Natural killer cell (primary cell): ENCODE measurements around the gene TTC7B. TPM values are rescaled to one million over a fixed set of nuclear protein-coding genes. Genes with fewer than 3 reads are reported as not detected.

Experiments used
- ATAC-seq, 3 donors: fragments of 150-1000 bp in 2 of 3; fragments of 200-7000 bp in 1 of 3; cut with Tn5 transposase; 1 replicate in 1 of 3; 2 replicates in 2 of 3; pipeline ENCODE4 v1.10.0; 2021; ENCODE audit warnings: mild to moderate bottlenecking in 2 of 3, moderate library complexity in 2 of 3
- DNase-seq, 2 donors: peaks; one replicate each; pipeline versions ENCODE4 v3.0.0 to v3.0.0-alpha.2; 2013 to 2021; ENCODE audit warnings: mixed read lengths in 1 of 2
- H3K27ac ChIP-seq: one replicate; pipeline ENCODE4 v1.5.1; 2013; ENCODE audit warnings: mild to moderate bottlenecking, low read length
- H3K27me3 ChIP-seq: one replicate; pipeline ENCODE4 v1.6.1; 2013; ENCODE audit warnings: low read length; ENCODE audit not compliant: control insufficient read depth, insufficient read depth
- H3K36me3 ChIP-seq: one replicate; pipeline ENCODE4 v1.6.1; 2013; ENCODE audit warnings: low read length; ENCODE audit not compliant: control insufficient read depth, insufficient read depth
- H3K4me1 ChIP-seq: one replicate; pipeline ENCODE4 v1.6.1; 2013; ENCODE audit warnings: low read length; ENCODE audit not compliant: control insufficient read depth, insufficient read depth
- H3K4me3 ChIP-seq: one replicate; pipeline ENCODE4 v1.5.1; 2013; ENCODE audit warnings: low read length
- H3K9me3 ChIP-seq: one replicate; pipeline ENCODE4 v1.6.1; 2013; ENCODE audit warnings: low read length; ENCODE audit not compliant: control insufficient read depth, insufficient read depth
- H3K27ac Mint-ChIP-seq, 2 donors: one replicate each; pipeline ENCODE4 v1.8.0; 2022; ENCODE audit warnings: mild to moderate bottlenecking in 2 of 2, mixed read lengths in 2 of 2, moderate library complexity in 1 of 2
- H3K27me3 Mint-ChIP-seq, 2 donors: one replicate each; pipeline ENCODE4 v1.8.0; 2022; ENCODE audit warnings: low read depth in 2 of 2, mixed read lengths in 2 of 2
- H3K36me3 Mint-ChIP-seq: one replicate; pipeline ENCODE4 v1.8.0; 2022; ENCODE audit warnings: mixed read lengths
- H3K4me1 Mint-ChIP-seq, 2 donors: one replicate each; pipeline ENCODE4 v1.8.0; 2022; ENCODE audit warnings: mixed read lengths in 2 of 2
- H3K4me3 Mint-ChIP-seq: one replicate; pipeline ENCODE4 v1.8.0; 2022; ENCODE audit warnings: mild to moderate bottlenecking, moderate library complexity, mixed read lengths
- H3K9me3 Mint-ChIP-seq, 2 donors: one replicate each; pipeline ENCODE4 v1.8.0; 2022; ENCODE audit warnings: mixed read lengths in 2 of 2
- WGBS: methylation state at CpG from one replicate; pipeline ENCODE4 v1.1.7; 2013; ENCODE audit warnings: missing lambda C conversion rate; ENCODE audit not compliant: insufficient coverage; 5-methylcytosine and 5-hydroxymethylcytosine counted together
- intact Hi-C: fragments of 100-400 bp; cut with micrococcal nuclease; formaldehyde crosslinking; loops from one replicate; pipeline ENCODE4 v1.14.2; 2022
- total RNA-seq, 4 donors: library from RNA; stranded (reverse); fragments of 120-200 nt in 1 of 4; gene quantifications; one replicate each; pipeline versions ENCODE4 v1.2.3 to v1.2.4, GENCODE V29; 2013 to 2022
- TF ChIP-seq, protein P1 (sequence below): fragments of 200-600 bp; IDR thresholded peaks from one replicate; pipeline ENCODE4 v1.8.0; 2022; ENCODE audit warnings: antibody characterized with exemption

TTC7B gene
- total RNA-seq, 3 donors from 2014 or later (not counting 1 experiment from before 2014, with no cell fraction given) = 1.7 to 17.2 (median 5.9) TPM

- Mint-ChIP-seq H3K9me3 (no peaks in the 10 kb centered on the region), H3K27me3 (no peaks in the 10 kb centered on the region), H3K36me3 (no peaks in the 10 kb centered on the region), H3K4me1 (no peaks in the 10 kb centered on the region), H3K4me3 (no peak overlapping the region), H3K27ac (no peak overlapping the region)
- TF ChIP-seq, protein P1, sequence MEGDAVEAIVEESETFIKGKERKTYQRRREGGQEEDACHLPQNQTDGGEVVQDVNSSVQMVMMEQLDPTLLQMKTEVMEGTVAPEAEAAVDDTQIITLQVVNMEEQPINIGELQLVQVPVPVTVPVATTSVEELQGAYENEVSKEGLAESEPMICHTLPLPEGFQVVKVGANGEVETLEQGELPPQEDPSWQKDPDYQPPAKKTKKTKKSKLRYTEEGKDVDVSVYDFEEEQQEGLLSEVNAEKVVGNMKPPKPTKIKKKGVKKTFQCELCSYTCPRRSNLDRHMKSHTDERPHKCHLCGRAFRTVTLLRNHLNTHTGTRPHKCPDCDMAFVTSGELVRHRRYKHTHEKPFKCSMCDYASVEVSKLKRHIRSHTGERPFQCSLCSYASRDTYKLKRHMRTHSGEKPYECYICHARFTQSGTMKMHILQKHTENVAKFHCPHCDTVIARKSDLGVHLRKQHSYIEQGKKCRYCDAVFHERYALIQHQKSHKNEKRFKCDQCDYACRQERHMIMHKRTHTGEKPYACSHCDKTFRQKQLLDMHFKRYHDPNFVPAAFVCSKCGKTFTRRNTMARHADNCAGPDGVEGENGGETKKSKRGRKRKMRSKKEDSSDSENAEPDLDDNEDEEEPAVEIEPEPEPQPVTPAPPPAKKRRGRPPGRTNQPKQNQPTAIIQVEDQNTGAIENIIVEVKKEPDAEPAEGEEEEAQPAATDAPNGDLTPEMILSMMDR = no peak
- H3K9me3 ChIP-seq = no peaks in the 10 kb centered on the region
- H3K4me3 ChIP-seq = no peak overlapping the region
- no peaks in the 10 kb centered on the region for H3K27me3 ChIP-seq
- H3K27ac ChIP-seq = no peak overlapping the region
- 91% methylated on average over 10 of the region's 10 CpGs for WGBS
- intact Hi-C loops = no loop called here
- no peaks in the 10 kb centered on the region for H3K4me1 ChIP-seq
- no peak for DNase-seq
- H3K36me3 ChIP-seq = no peaks in the 10 kb centered on the region
- no peak for ATAC-seq
These were observed 228.3 kb downstream of the TTC7B start for GRCh38 chr14:90587918-90588317.

DNA sequence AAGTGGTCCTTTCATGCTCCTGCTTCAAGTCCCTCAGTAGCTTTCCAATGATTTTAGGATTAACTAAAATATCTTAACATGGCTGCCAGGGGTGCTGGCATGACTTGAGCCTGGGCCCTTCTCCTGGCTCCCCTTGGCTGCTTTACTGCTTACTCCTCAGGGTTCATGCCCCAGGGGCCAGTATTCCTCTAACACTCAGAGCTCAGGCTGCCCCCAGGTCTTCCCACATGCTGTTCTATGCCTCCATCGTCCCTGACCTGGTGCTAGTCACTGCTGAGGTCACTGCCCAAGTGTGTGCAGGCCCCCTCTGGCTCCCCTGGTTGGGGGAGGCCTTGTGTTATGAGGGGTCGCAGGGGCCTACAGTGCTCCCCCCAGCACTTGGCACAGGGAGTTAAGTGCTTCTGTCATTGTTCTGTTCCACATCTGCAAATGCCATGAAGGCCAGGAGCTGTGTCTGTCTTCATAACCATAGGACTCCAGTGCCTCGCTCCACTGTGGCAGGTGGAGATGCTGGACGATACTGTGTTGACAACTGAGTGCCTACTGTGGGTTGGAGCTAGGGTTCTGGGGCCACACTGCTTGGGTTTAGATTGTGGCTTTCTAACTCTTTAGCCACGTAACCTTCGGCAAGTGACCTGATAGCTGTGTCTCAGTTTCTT is 228.8 kb downstream of the TTC7B start:
- no peak overlapping the region for H3K4me3 Mint-ChIP-seq
- Histone ChIP-seq H3K4me3 (no peak overlapping the region), H3K27me3 (no peaks in the 10 kb centered on the region), H3K27ac (no peak overlapping the region), H3K4me1 (no peaks in the 10 kb centered on the region), H3K9me3 (no peaks in the 10 kb centered on the region), H3K36me3 (no peaks in the 10 kb centered on the region)
- WGBS = 89% methylated on average over 6 of the region's 6 CpGs
- intact Hi-C loops = no loop called here
- H3K27ac Mint-ChIP-seq = no peak overlapping the region
- no peak for ATAC-seq
- no peak for DNase-seq
- H3K36me3 Mint-ChIP-seq = no peaks in the 10 kb centered on the region
- H3K4me1 Mint-ChIP-seq = no peaks in the 10 kb centered on the region
- no peaks in the 10 kb centered on the region for H3K9me3 Mint-ChIP-seq
- TF ChIP-seq, protein P1 = no peak
- H3K27me3 Mint-ChIP-seq = no peaks in the 10 kb centered on the region

DNA sequence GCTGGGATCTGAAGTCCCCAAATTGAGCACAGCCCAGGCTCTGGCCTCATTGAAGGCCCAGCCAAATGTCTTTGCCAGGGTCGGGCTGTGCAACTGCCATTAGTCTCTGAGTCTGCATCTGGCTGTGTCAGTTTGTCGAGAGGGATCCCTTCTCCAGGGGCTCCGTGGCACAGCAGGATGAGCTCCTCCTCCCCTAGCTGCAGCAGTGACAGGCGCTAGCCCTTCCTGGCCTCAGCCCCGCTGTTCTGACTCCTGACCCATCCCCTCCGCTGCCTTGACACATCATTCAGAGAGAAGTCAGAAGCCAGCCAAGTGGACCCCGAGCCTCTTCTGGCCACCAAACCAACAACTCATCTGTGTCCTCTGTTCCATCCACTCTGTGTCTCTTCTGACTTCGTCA is 231.1 kb downstream of the TTC7B start:
- no peak overlapping the region for H3K4me3 ChIP-seq
- no peaks in the 10 kb centered on the region for H3K4me1 ChIP-seq
- intact Hi-C loops = no loop called here
- Mint-ChIP-seq H3K27ac (no peak overlapping the region), H3K4me3 (no peak overlapping the region), H3K36me3 (no peaks in the 10 kb centered on the region), H3K27me3 (no peaks in the 10 kb centered on the region), H3K4me1 (no peaks in the 10 kb centered on the region), H3K9me3 (no peaks in the 10 kb centered on the region)
- H3K27ac ChIP-seq = no peak overlapping the region
- no peak for DNase-seq
- no peaks in the 10 kb centered on the region for H3K27me3 ChIP-seq
- no peaks in the 10 kb centered on the region for H3K9me3 ChIP-seq
- 87% methylated on average over 8 of the region's 8 CpGs for WGBS
- no peak for ATAC-seq
- TF ChIP-seq, protein P1 = no peak
- no peaks in the 10 kb centered on the region for H3K36me3 ChIP-seq
